GM21447 (cell line): ENCODE data around the gene SLC25A47.

Experiments used
- ATAC-seq: cut with Tn5 transposase; IDR thresholded peaks from one replicate; pipeline ENCODE4 v1.9.1; 2021; ENCODE audit not compliant: unreplicated experiment

SLC25A47 gene

DNA sequence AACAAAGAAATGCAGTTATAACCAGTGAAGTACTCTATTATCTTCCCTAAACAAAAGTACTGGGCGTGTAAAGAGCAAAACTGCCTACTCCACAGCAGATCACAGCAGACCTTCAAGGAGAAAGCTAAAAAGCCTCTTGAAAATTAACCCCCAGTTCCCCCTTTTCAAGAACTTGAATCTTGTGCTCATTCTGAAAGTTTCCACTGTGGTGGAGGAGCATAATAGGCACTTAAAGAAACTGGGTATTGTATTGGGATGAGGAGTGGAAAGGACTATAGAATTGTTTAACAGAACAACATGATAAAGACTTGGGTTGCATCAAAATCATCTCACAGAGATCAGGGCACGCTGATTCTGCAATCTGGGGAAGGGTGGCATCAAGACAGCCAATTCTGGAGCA lies 51.1 kb downstream of the SLC25A47 start:
- ATAC-seq, result no peak

DNA sequence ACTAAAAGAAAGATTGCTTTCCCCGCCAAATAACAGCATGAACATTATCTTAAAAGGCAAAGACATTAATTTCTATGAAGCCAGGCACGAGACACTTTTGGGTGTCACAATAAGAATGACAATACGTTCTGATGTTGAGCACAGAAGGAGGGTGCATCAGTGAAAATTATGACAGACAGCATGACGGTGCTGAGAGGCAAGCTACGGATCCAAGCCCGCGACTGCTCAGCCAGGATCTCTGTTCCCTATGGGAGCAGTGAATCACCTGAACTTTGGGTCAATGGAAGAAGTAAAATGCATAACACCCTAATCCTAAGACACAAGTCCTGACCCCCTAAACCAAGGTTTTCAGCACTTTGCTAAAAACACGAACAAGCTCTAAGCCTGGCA lies 51.7 kb downstream of the SLC25A47 start:
- ATAC-seq, result no peak

DNA sequence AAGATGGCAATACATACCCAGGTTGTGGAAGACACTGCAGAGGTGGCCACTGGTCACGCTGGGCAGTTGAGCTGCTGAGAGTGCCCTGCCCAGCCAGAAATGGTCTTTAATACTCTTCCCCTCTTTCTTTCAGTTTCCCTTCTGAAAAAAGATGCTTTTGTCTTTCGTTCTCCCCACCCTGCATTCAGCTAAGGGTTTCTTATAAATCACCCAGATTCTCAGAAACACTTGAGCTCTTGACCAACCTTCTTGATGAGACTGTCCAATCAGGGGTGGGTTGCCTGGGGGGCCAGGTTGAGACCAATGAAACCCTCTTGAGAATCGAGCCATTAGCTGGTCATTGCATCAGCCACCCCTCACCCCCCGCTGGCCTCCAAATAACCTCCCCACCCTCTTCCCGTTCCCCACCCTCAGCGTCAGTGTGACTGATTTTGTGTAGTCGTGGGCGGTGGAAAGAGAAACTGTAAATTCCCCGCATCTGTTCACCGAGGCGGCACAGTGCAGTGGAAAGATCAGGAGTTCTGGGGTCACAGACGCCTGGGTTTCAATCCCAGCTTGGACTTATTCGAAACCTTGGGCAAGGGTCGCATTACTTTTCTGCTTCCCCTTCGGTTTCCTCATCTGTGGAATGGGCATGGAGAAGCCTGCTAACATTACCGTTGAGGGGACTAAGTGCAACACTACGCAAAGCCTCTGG lies 52.3 kb downstream of the SLC25A47 start:
- peak; percentile 45 for ATAC-seq

DNA sequence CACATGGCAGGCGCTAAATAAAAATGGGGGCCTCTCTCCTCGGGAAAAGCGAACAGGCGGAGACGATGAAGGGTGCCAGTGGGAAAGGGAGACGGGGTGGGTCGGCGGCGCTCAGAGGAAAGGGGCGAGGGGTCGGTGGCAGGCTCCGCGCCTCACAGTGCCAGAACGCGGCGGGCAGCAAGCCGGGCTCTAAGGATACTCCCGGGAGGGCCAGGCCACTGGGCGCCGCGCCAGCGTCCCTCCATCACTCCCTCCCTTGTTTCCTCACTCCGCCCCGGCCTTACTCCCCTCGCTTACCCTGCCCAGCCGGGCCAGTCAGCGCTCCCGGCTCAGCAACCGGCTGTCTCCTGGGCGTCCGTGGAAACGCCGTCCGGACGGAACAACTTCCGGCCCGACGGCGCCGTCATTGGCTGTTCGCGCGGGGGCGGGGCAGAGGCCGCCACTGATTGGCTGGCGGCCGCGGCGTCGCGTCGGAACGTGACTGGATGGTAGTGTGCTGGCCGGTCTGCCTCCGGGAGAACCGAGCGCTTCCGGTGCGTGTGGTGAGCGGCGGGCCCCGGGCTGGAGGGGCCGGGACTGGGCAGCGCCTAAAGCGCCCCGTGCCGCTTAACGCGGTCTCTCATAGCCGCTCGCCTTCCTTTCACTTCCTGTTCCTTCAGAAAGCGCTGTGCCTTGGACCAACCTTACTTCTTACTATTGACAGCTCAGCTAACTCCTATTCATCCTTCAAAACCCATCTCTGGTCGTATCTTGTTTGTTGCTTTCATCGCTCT lies 53.0 kb downstream of the SLC25A47 start, which contains the start of gene WDR25:
WDR25 (plus strand) TSS at position 523 of the 773 bp plus-strand sequence.
- ATAC-seq, result peak; percentile 72

DNA sequence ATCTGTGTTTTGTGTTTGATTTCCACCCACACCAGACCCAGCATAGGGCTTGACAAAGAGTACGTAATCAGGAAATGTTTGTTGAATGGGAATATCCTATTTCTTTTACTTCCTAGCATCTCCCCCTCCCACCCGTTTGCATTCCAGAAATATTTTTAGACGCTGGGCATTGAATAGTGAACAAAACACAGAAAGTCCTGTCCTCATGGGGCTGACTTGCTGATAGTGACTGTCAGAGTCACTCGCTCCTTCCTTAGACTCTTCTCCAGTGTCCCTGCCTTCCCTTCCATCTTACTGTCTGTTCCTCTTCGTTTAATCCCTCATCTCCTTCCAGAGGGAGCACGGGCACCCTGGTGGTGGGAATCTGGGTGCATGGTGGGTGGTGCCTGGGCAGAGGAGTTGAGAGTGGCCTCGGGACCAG lies 53.6 kb downstream of the SLC25A47 start:
- no peak for ATAC-seq
